Lower lobe of right lung (tissue), 2 donors: ENCODE data around the gene TCF3. TPM values are rescaled to one million over a fixed set of nuclear protein-coding genes. Genes with fewer than 3 reads are reported as not detected.
A peak's percentile ranks its signal among the peaks of the same experiment; 100 is the strongest.

Source experiments
- ATAC-seq, 2 donors: fragments of 200-7000 bp; cut with Tn5 transposase; one replicate each; pipeline ENCODE4 v1.9.1; 2020 to 2022; ENCODE audit warnings: mild to moderate bottlenecking in 2 of 2, moderate library complexity in 2 of 2
- DNase-seq: peaks from one replicate; pipeline ENCODE4 v3.0.0-alpha.2; 2020
- H3K27ac ChIP-seq: fragments of 200-600 bp; one replicate; pipeline ENCODE4 v1.8.0; 2022
- H3K27me3 ChIP-seq: fragments of 200-600 bp; one replicate; pipeline ENCODE4 v1.8.0; 2022; ENCODE audit warnings: low read depth
- H3K36me3 ChIP-seq: fragments of 200-600 bp; one replicate; pipeline ENCODE4 v1.8.0; 2022; ENCODE audit warnings: mild to moderate bottlenecking
- H3K4me1 ChIP-seq: fragments of 200-600 bp; one replicate; pipeline ENCODE4 v1.8.0; 2022
- H3K4me3 ChIP-seq: fragments of 200-600 bp; one replicate; pipeline ENCODE4 v1.8.0; 2022; ENCODE audit warnings: mild to moderate bottlenecking
- H3K9me3 ChIP-seq: fragments of 200-600 bp; one replicate; pipeline ENCODE4 v1.8.0; 2022
- CTCF ChIP-seq: fragments of 200-600 bp; IDR thresholded peaks from one replicate; pipeline ENCODE4 v1.8.0; 2022; ENCODE audit warnings: antibody characterized with exemption, mild to moderate bottlenecking
- intact Hi-C: fragments of 100-400 bp; cut with DNase I; formaldehyde crosslinking; loops from one replicate; pipeline ENCODE4 v1.11.0; 2022
- total RNA-seq: library from RNA; stranded (reverse); fragmentation: NEBNext Ultra II Directional; extraction: Animal tissue kit (Norgen Biotek cat#: 25700); gene quantifications from one replicate; pipeline ENCODE4 v1.2.1, GENCODE V29; 2021
- donor health status: DM: no; HTN: yes; CAD: no; lungs with severe emphysema.

The TCF3 gene
- total RNA-seq, 1 donor from 2014 or later = 44.5 TPM

- no peaks in the 10 kb centered on the region for H3K9me3 ChIP-seq
- H3K4me1 ChIP-seq = peaks cover 21% of the 10 kb centered on the region
- peaks cover 12% of the 10 kb centered on the region for H3K36me3 ChIP-seq
- intact Hi-C loops = no loop called here
- no peaks in the 10 kb centered on the region for H3K27me3 ChIP-seq
- peak overlapping the region; percentile 84 for H3K4me3 ChIP-seq
- H3K27ac ChIP-seq = peak overlapping the region; percentile 93
- TF ChIP-seq CTCF = no peak
- ATAC-seq (no peak), DNase-seq (no peak)
Measured at GRCh38 chr19:1591421-1592023, 60.9 kb downstream of the TCF3 start.

- intact Hi-C loops = no loop called here
- peaks cover 21% of the 10 kb centered on the region for H3K4me1 ChIP-seq
- H3K36me3 ChIP-seq = peaks cover 5% of the 10 kb centered on the region
- H3K27me3 ChIP-seq = no peaks in the 10 kb centered on the region
- no peaks in the 10 kb centered on the region for H3K9me3 ChIP-seq
- no peak for DNase-seq
- TF ChIP-seq CTCF = no peak
- H3K27ac ChIP-seq = peak overlapping the region; percentile 93
- ATAC-seq = no peak
- peak overlapping the region; percentile 84 for H3K4me3 ChIP-seq
Measured at GRCh38 chr19:1590641-1591397, 61.6 kb downstream of the TCF3 start.

- DNase-seq = no peak
- no peak for TF ChIP-seq CTCF
- Histone ChIP-seq H3K36me3 (peaks cover 20% of the 10 kb centered on the region), H3K4me3 (no peak overlapping the region), H3K27me3 (no peaks in the 10 kb centered on the region), H3K4me1 (peaks cover 21% of the 10 kb centered on the region), H3K9me3 (no peaks in the 10 kb centered on the region), H3K27ac (no peak overlapping the region)
- intact Hi-C loops = no loop called here
- no peak for ATAC-seq
Measured at GRCh38 chr19:1587872-1588271, 64.5 kb downstream of the TCF3 start.

- Histone ChIP-seq H3K4me3 (no peak overlapping the region), H3K27me3 (no peaks in the 10 kb centered on the region), H3K27ac (no peak overlapping the region), H3K9me3 (no peaks in the 10 kb centered on the region), H3K4me1 (peaks cover 3% of the 10 kb centered on the region), H3K36me3 (peaks cover 47% of the 10 kb centered on the region)
- no peak for TF ChIP-seq CTCF
- intact Hi-C loops = no loop called here
- ATAC-seq = no peak
- no peak for DNase-seq
Measured at GRCh38 chr19:1585243-1585580, 67.2 kb downstream of the TCF3 start.

GRCh38 chr19:1584500-1585242, 67.7 kb downstream of the TCF3 start:
- Histone ChIP-seq H3K9me3 (no peaks in the 10 kb centered on the region), H3K36me3 (peaks cover 52% of the 10 kb centered on the region), H3K27me3 (no peaks in the 10 kb centered on the region), H3K4me3 (no peak overlapping the region), H3K27ac (no peak overlapping the region), H3K4me1 (no peaks in the 10 kb centered on the region)
- no peak for DNase-seq
- intact Hi-C loops = no loop called here
- peak in 1 of 2 donors; percentile 17 for ATAC-seq
- no peak for TF ChIP-seq CTCF
